DMS114 treated with DMSO at 0.1 percent for 48 hours (cell line): ENCODE results near the gene GJE1.

Source experiments
- DNase-seq: peaks from one replicate; lab custom pipeline; 2025; ENCODE audit not compliant: unreplicated experiment; lab: John Stamatoyannopoulos, UW

Gene GJE1

GRCh38 chr6:142162780-142163179, 30.1 kb downstream of the GJE1 start:
- DNase-seq = no peak

GRCh38 chr6:142165227-142165626, 32.5 kb downstream of the GJE1 start:
- no peak for DNase-seq

- DNase-seq = no peak
Observed at GRCh38 chr6:142167071-142167470, 34.3 kb downstream of the GJE1 start.

GRCh38 chr6:142167486-142167885, 34.8 kb downstream of the GJE1 start:
- DNase-seq = no peak

- no peak for DNase-seq
Observed at GRCh38 chr6:142171351-142171750, 38.6 kb downstream of the GJE1 start.

- no peak for DNase-seq
Observed at GRCh38 chr6:142172758-142173157, 40.0 kb downstream of the GJE1 start.

- no peak for DNase-seq
Observed at GRCh38 chr6:142173980-142174379, 41.3 kb downstream of the GJE1 start.

- no peak for DNase-seq
Observed at GRCh38 chr6:142174703-142175102, 42.0 kb downstream of the GJE1 start.

- DNase-seq = no peak
Observed at GRCh38 chr6:142178129-142178528, 45.4 kb downstream of the GJE1 start.

GRCh38 chr6:142182004-142182403, 49.3 kb downstream of the GJE1 start:
- DNase-seq = no peak

- DNase-seq = no peak
Observed at GRCh38 chr6:142183351-142183750, 50.6 kb downstream of the GJE1 start.

GRCh38 chr6:142184307-142184706, 51.6 kb downstream of the GJE1 start:
- no peak for DNase-seq
